ENCODE results near the gene ASB13.
"Not testable (repeated sequence)": the region's sequence is repeated elsewhere in the genome, so short reads cannot be mapped to it uniquely, and the experiment has no call there.

ASB13 gene

GRCh38 chr10:5628451-5629302 lies 37.7 kb downstream of the ASB13 start:
- FAIRE-seq (no peak), DNase-seq (ENCODE audit: extremely low spot score, insufficient read length, low read depth) (no peak)

DNA sequence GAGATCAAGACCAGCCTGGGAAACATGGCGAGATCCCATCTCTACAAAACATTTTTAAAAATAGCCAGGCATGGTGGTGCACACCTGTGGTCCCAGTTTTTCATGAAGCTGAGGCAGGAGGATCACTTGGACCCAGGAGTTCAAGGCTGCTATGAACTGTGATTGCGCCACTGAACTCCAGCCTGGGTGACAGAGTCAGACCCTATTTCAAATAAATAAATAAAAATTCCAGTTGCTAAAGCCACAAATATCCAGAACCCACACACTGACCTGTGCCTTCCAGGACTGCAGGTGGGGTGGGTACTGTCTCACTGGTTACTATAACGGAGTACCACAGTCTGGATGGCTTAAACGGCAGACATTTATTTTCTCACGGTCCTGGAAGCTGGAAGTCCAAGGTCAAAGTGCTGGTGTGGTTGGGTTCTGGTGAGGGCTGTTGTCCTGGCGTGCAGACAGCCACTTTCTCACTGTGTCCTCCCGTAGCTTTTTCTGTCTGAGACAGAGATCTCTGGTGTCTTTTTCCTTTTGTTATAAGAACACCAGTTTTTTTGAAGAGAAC lies 38.8 kb downstream of the ASB13 start:
- no peak for FAIRE-seq
- no peak for DNase-seq (ENCODE audit: extremely low spot score, insufficient read length, low read depth)

- no peak for FAIRE-seq
- DNase-seq (ENCODE audit: extremely low spot score, insufficient read length, low read depth): no peak
Measured at GRCh38 chr10:5625992-5626777, 40.2 kb downstream of the ASB13 start.

DNA sequence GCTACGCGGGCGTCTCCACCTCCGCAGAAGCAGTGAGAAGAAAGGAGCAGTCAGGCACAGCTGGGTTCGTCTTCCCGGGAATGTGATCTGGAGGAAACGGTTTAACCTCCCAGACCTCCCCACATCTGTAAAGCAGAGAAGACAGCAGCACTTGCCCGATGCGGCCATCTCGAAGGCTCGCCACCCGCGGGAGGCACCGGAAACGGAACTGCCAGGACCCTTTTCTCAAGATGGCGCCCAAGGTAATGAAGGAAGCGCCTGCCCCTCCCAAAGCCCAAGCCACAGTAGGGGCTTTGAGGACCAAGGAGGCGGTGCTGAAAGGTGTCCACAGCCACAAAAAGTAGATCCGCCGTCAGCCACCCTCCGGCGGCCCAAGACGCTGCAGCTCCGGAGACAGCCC lies 41.7 kb downstream of the ASB13 start:
- DNase-seq (ENCODE audit: extremely low spot score, insufficient read length, low read depth): no peak
- no peak for FAIRE-seq

- peak; percentile 75 for DNase-seq (ENCODE audit: extremely low spot score, insufficient read length, low read depth)
- peak; percentile 91 for FAIRE-seq
Measured at GRCh38 chr10:5623081-5623748, 43.2 kb downstream of the ASB13 start.

- no peak for FAIRE-seq
- DNase-seq (ENCODE audit: extremely low spot score, insufficient read length, low read depth): no peak
Measured at GRCh38 chr10:5622186-5622960, 44.0 kb downstream of the ASB13 start.

- FAIRE-seq; DNase-seq (ENCODE audit: extremely low spot score, insufficient read length, low read depth): not testable (repeated sequence)
Measured at GRCh38 chr10:5621371-5621770, 45.0 kb downstream of the ASB13 start.

DNA sequence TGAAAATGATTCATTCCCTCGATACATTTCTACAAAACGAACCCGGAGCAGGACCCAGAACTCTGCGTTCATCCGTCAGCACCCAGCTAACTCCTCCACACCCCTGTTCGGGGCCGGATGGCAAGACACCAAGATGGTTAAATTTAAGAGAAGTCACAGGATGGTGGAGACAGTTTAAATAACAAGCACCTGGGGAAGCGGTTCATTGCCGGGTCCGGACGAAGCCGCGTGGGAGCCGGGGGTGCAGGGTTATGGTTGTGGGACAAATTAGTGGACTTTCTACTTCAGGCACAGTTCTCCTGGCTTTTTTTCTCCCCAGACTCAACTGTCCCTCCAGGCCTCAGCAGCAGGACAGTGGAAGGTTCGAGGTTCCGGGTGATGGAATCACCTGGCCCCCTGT lies 45.4 kb downstream of the ASB13 start:
- FAIRE-seq (no peak), DNase-seq (ENCODE audit: extremely low spot score, insufficient read length, low read depth) (no peak)

DNA sequence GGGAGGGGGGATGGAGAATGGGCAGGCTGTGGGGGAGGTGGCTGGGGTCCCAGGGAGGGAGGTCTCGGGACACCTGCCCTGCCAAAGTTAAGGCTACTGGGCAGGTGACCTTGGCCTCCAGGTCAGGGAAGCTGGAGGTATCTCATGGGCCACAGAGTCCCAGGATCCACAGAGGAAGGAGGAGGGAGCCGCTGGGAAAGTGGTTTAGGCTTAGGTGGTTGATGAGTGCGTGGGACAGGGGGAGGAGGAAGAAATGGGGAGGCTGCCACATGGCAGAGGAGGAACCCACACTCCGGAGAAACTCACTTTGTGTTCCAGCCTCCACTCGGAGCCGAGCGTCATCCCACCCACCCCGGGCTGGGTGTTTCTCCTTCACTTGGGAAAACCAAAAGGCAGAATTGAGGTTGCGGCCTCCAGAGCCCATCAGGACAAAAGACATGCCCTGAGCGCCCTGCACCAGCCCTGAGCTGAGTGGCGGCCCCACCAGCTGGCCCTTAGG lies 46.1 kb downstream of the ASB13 start:
- no peak for DNase-seq (ENCODE audit: extremely low spot score, insufficient read length, low read depth)
- FAIRE-seq: no peak

- FAIRE-seq (no peak), DNase-seq (ENCODE audit: extremely low spot score, insufficient read length, low read depth) (no peak)
Measured at GRCh38 chr10:5619362-5620211, 46.8 kb downstream of the ASB13 start.

GRCh38 chr10:5618829-5619228 lies 47.6 kb downstream of the ASB13 start:
- FAIRE-seq (no peak), DNase-seq (ENCODE audit: extremely low spot score, insufficient read length, low read depth) (no peak)

DNA sequence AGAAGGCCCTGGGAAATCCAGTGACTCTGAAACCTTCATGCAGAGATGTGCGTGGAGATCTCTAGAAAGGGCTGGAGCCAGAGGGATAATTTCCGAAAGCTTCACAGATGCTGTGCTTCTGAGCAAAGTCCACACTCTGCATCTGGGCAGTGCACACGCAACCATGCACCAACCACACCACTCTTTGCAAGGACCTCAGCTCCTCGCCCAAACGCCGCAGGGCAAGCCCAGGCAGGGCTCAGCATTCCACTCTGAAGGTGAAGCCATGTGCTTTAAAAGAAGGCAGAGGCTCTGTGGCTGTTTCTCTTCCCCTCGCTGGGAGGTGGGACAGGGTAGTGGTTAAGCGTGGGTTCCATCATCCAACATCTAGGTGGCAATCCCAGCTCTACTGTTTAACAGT lies 48.4 kb downstream of the ASB13 start:
- FAIRE-seq (no peak), DNase-seq (ENCODE audit: extremely low spot score, insufficient read length, low read depth) (no peak)

GRCh38 chr10:5617521-5617920 lies 48.9 kb downstream of the ASB13 start:
- DNase-seq (ENCODE audit: extremely low spot score, insufficient read length, low read depth): no peak
- no peak for FAIRE-seq

- no peak for DNase-seq (ENCODE audit: extremely low spot score, insufficient read length, low read depth)
- FAIRE-seq: no peak
Measured at GRCh38 chr10:5616836-5617235, 49.6 kb downstream of the ASB13 start.

- no peak for FAIRE-seq
- no peak for DNase-seq (ENCODE audit: extremely low spot score, insufficient read length, low read depth)
Measured at GRCh38 chr10:5616046-5616445, 50.3 kb downstream of the ASB13 start.

DNA sequence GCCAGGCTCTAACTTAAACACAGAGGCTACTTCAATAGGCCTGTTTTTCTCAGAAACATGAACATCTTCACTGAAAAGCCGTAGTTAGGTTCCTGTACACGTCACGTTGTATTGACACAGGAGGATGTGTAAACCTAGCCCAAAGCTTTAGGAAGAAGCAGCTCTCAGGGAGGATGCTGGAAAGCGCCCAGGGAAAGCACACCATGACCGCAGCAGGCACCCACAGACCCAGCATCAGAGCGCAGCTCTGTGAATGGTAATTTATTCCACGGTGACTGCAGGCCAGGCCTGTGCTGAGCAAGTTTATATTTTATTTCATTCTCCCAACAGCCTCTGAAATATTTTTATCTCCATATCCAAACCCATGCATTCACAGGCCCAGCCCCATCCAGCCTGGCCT lies 51.1 kb downstream of the ASB13 start:
- DNase-seq (ENCODE audit: extremely low spot score, insufficient read length, low read depth) (no peak), FAIRE-seq (no peak)

DNA sequence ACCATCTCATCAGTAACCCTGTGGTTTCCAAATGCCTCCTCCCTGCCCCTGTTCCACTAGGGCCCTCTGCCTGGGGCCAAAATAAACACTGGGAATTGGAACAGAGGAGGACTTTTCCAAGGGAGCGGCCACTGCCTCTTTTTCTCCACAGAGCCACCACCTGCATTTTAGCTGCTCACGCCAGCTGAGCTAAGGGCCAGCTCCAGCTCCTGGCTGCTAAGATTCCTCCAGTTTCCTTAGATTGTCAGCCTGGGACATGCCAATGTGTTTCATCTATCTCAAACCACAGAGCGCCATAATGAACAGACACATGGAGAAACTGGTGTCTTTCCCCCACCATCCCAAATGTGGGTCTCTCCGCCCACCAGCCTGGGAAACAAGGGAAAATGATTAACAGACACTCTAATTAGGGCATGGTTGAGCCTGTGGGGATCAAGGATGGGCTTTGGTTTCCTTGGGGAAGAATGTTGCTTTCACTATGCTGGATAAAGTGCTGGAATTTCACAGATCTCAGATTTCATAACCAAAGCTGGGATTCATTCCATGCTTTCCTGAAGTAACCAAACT lies 52.2 kb downstream of the ASB13 start:
- DNase-seq (ENCODE audit: extremely low spot score, insufficient read length, low read depth): no peak
- no peak for FAIRE-seq

DNA sequence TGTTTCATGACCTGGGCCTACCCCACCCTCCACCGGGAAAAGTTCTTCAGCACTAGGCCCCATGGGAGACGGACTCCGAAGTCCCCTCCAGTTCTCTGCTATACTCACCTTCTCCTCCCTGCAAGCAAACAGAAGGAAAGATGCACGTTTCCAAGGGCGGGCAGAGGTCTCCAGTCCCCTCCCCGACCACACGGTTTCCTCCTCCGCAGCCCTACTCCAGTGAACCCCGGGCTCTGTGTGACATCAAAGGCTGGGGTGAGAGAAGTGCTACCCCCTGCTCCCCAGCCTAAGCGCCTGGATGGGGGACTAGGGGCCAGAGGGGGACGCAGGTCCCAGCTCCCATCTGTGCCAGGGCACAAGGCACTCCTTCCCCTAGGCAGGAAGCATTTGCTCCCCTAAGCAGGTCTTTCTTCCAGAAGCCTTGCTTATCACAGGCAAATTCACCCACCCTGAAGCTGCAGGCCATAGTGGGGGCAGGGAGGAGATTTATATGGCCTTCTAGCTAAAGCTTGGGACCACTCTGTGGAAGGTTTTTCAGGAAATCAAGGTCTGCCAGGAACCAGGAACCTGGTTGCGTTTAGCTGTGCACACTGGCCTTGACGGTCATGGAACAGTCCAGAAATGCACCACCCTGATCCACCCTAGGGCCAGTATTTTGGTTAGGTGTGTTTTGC lies 52.8 kb downstream of the ASB13 start:
- DNase-seq (ENCODE audit: extremely low spot score, insufficient read length, low read depth) (no peak), FAIRE-seq (no peak)
